HG03103 (cell line): ENCODE measurements around the gene GRIN1.

Experiments
- ATAC-seq: cut with Tn5 transposase; IDR thresholded peaks from one replicate; pipeline ENCODE4 v1.9.1; 2021; ENCODE audit warnings: low read depth; ENCODE audit not compliant: unreplicated experiment

GRIN1 gene

DNA sequence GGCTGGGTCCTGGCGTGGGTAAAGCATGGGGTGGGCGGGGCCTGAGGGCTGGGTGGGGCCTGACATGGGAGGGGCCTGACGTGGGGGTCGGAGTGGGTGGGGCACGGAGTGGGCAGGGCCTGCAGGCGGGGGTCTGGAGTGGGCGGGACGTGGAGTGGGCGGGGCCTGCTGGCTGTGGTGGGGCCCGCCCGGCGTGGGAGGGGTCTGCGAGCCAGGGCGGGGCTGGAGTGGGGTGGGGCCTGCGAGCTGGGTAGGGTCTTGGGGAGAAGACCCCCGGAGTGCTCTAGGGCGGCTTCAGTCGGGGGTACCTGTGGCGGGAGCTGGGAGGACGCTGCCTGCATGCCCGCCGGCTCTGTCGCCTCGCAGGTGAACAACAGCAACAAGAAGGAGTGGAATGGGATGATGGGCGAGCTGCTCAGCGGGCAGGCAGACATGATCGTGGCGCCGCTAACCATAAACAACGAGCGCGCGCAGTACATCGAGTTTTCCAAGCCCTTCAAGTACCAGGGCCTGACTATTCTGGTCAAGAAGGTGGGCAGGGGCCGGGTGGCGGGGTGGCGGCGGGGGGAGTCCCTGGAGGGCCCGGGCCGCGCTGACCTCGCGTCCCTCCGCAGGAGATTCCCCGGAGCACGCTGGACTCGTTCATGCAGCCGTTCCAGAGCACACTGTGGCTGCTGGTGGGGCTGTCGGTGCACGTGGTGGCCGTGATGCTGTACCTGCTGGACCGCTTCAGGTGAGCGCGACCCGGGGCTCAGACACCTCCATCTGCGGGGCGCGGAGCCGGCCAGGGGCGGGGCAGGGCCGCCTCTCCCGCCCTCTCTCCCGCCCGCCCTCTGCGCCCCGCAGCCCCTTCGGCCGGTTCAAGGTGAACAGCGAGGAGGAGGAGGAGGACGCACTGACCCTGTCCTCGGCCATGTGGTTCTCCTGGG lies 22.9 kb downstream of the GRIN1 start:
- no peak for ATAC-seq

DNA sequence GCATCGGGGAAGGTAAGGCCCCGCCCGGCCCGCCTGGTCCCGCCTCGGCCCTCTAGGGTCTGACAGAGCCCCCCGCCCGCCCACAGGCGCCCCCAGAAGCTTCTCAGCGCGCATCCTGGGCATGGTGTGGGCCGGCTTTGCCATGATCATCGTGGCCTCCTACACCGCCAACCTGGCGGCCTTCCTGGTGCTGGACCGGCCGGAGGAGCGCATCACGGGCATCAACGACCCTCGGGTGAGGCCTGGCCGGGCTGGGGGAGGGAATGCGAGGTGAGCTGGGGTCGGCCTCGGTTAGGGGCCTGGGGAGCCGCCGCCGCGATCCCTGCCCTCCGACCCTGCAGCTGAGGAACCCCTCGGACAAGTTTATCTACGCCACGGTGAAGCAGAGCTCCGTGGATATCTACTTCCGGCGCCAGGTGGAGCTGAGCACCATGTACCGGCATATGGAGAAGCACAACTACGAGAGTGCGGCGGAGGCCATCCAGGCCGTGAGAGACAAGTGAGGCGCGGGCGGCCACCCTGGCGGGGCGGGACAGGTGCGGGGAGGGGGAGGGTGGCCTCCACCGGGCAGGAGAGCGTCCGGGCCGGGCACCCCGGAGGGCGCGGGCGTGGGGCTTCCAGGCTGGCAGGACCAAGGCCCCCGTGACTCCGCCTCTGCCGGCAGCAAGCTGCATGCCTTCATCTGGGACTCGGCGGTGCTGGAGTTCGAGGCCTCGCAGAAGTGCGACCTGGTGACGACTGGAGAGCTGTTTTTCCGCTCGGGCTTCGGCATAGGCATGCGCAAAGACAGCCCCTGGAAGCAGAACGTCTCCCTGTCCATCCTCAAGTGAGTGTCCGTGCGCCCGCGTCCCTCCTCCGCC lies 23.8 kb downstream of the GRIN1 start:
- ATAC-seq, result no peak

DNA sequence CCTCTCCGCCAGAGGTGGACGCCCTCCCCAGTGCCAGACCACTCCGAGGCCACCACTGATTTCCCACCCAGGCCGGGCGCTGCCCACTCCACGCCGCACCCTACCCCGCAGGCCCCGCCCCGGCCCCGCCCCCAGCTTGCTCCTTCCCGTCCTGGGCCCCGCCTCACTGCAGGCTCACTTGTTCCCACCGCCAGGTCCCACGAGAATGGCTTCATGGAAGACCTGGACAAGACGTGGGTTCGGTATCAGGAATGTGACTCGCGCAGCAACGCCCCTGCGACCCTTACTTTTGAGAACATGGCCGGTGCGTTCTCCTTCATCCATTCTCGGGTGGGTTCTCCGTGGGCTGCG lies 24.4 kb downstream of the GRIN1 start:
- no peak for ATAC-seq

DNA sequence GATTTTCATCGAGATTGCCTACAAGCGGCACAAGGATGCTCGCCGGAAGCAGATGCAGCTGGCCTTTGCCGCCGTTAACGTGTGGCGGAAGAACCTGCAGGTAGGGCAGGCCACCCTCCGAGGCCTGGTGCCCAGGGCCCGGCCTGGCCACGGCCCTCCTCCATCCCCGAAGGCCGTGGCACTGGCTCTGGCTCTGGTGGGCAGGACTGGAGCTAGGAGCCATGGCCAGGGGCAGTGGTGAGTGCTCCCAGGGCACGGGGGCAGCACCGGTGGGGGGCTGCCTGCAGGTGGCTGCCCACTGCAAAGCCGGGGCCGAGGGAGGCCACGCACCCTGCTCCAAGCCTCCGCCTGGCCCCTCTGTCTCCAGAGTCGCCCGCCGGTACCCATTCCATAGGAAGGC lies 24.9 kb downstream of the GRIN1 start:
- ATAC-seq, result no peak

DNA sequence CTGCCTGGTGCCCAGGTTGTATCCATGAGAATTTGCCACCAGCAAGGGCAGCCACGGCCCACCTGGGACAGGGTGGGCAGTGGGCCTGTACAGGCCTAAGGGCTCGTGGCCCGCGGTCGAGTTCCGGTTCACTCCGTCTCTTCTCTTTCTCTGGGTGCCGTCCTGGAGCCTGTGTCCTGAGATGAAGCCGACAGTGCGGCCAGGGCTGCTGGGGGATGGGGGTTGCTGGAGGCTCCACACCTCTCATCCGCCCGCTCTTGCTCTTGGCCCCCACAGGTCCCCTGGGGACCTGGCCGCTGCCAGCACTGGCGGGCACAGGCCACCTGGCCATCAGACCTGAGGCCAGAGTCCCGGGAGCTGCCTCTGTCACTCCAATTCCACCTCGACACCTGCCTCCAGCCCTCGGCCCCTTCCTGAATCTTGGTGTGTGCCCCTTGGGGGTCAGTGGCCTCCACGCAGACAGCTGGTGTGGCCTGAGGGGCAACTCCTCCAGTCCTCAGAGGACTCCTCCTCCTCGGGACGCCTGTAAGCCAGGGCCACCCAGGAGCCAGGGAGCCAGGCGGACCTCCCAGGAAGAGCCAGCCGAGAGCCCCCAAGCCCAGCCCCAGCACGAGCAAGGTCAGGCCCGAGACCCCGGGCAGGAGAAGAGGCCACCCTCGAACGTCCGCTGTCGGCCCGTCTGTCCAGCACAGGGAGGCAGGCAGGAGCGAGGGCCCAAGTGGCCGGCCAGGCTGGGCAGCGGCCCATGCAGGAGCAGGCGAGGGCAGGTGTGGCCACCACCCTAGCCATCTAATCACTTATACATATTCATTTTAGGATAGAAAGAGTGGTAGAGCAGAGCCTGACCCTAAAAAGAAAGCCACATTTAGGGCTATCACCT lies 25.7 kb downstream of the GRIN1 start:
- ATAC-seq, result no peak

DNA sequence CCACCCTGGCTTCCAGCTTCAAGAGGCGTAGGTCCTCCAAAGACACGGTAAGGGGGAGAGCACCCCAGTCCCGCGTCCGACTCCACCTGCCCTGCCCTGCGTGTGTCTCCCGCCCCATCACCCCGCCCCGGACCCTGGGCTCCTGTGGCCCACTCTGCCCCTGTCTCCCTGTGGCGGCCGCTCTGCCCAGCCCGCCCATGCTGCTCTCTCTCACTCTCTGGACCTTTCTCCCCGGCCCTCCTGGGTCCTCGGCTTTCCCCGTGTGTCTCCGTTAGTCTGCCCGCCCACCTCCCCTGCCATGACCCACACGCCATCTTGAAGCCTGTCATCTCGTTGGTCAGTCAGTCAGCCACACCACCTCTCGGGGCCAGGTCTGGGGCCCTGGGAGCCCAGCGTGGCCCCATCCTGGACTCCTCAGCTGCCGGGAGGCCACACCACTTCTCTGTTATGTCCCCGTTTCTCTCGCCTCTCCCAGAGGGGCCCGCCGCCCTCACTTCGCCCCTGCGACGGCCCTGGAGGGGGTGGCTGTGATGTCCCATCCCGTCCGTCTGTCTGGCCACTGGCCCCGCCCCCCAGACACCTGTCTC lies 26.4 kb downstream of the GRIN1 start:
- no peak for ATAC-seq

DNA sequence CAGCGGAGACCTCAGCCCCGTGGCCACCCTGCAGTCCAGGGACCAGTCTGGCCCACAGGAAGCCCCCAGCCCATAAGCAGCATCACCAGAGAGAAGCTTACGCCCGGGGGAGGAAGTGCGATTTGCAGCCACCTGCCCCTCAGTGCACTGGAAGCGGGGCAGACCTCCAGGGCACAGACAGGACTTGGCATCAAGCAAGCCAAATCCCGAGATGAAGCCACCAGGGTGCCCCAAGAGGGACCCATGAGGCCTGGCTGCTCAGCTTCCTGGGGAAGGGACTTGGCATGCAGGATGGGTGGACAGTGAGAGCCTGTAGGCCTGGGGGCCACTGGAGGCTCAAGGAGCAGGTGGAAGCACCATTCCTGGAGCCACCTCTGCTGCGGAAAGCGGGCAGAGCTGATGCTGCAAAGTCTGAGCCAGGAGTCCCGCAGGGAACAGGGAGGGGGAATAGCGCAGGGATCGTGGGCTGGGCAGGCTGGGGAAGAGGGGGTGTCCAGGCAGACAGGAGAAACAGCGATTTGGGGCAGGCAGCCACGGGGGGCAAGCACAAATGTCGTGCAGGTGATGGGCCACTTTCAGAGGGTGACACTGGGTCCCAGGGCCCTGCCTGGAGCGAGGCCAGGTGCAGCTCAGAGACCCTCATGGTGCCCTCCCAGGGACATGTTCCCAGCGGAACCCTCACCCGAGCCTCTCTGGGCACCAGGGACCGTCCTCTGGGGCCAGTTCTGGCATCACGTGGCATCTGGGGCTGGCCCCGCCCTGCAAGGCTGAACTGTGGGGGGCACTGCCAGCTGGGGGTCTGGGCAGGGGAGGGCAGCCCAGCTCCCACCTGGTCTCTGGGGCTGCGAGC lies 27.7 kb downstream of the GRIN1 start:
- ATAC-seq, result no peak

DNA sequence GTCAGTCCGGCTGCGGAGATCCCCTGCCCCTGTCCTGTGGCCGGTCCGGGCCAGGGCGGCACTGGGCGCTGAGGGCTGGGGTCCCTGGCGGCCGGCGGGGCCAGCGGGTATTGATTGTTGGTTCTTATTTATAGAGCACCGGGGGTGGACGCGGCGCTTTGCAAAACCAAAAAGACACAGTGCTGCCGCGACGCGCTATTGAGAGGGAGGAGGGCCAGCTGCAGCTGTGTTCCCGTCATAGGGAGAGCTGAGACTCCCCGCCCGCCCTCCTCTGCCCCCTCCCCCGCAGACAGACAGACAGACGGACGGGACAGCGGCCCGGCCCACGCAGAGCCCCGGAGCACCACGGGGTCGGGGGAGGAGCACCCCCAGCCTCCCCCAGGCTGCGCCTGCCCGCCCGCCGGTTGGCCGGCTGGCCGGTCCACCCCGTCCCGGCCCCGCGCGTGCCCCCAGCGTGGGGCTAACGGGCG lies 28.4 kb downstream of the GRIN1 start:
- no peak for ATAC-seq

DNA sequence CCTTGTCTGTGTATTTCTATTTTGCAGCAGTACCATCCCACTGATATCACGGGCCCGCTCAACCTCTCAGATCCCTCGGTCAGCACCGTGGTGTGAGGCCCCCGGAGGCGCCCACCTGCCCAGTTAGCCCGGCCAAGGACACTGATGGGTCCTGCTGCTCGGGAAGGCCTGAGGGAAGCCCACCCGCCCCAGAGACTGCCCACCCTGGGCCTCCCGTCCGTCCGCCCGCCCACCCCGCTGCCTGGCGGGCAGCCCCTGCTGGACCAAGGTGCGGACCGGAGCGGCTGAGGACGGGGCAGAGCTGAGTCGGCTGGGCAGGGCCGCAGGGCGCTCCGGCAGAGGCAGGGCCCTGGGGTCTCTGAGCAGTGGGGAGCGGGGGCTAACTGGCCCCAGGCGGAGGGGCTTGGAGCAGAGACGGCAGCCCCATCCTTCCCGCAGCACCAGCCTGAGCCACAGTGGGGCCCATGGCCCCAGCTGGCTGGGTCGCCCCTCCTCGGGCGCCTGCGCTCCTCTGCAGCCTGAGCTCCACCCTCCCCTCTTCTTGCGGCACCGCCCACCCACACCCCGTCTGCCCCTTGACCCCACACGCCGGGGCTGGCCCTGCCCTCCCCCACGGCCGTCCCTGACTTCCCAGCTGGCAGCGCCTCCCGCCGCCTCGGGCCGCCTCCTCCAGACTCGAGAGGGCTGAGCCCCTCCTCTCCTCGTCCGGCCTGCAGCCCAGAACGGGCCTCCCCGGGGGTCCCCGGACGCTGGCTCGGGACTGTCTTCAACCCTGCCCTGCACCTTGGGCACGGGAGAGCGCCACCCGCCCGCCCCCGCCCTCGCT lies 29.0 kb downstream of the GRIN1 start:
- no peak for ATAC-seq

DNA sequence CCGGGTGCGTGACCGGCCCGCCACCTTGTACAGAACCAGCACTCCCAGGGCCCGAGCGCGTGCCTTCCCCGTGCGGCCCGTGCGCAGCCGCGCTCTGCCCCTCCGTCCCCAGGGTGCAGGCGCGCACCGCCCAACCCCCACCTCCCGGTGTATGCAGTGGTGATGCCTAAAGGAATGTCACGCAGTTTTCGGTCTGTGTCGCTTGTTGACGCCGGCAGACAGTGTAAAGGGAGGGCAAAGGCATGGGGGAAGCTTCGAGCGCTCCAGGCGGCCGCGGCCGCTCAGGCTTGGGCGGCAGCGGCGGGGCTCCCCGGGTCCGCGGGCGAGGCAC lies 29.6 kb downstream of the GRIN1 start:
- no peak for ATAC-seq

DNA sequence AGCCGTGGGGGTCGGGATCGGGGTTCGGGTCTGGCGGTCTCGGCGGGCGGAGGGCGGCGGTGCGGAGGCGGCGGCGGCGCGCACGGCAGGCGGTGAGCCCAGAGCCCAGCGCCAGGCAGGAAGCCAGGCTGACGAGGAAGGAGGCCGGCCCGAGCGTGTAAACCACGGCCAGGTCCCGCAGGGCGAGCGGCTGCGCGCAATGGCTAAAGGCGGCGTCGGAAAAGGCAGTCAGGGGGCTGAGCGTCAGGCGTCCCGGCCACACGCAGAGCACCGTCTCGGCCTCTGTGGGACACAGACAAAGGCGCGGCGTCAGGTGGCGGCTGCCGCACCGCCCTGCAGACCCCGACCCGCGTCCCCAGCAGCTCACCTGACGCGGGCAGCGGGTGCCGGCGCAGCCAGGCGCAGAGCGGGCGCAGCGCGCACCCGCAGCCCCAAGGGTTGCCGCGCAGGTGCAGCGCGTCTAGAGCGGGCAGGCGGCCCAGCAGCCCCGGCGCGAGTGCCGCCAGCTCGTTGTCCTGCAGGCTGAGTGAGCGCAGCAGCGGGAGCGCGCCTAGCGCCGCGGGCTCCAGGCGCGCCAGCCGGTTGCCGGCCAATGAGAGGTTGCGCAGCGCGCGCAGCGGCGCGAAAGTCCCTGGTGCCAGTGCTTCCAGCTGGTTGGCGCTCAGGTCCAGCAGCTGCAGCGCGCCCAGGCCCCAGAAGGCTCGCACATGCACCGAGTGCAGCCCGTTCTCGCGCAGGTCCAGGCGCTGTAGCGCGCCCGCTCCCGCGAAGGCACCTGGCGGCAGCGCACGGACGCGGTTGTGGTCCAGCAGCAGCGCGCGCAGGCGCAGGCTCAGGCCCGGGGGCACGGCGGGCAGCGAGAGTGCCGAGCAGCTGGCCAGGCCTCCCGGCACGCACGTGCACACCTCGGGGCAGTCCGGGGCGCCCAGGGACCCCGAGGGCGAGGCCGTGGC lies 30.2 kb downstream of the GRIN1 start:
- no peak for ATAC-seq

DNA sequence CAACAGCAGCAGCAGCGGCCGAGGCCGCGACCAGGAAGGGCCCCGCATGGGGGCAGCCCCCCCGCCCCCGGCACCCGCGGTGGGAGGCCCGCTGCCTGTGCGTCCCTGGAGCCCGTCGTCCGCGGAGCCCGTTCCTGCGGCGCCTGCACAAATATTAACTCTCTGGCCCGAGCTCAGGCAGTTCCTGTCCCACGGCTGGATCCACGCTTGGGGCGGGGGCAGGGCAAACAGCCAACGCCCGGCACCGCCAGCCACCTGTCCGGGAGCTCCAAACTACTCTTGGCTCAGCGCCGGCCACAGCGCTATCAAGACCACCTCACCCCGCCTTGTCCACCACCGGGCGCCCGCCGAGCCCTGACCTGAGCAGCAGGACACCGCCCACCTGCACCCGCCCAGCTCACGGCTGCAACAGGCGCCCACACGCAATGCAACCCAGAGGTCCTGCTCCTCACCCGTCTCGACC lies 31.0 kb downstream of the GRIN1 start, which contains the start of gene LRRC26:
LRRC26 (minus strand) TSS at position 156 of the 463 bp plus-strand sequence; CDS start at position 48, 108 bp downstream.
- ATAC-seq, result no peak

DNA sequence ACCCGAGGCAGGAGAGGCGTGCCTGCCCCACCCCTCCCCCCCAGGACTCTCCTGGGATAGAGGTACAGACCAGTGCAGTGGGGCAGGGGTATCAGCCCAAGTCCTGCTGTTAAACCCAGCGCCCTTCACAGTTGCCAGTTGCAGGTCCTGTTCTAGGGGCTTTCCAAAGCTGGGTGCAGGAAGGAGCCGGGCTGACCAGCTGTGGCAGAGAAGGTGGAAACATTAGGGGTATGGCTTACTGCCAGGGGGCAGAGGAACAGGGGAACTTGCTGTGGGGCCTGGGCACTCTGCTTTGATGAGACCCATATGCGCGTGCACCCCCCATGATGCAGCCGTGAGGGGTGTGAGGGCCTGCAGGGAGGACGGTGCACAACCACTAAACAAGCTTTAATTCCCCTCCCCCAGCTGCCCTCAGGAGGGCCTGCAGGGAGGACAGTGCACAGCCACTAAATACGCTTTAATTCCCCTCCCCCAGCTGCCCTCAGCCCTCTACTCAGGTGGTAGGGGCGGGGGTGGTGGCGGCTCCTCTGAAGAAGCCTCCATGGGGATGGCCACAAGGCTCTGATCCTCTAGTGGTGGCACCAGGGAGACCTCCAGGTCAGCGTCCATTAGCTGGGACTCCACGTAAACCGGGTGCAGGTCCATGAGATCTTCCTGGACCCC lies 31.7 kb downstream of the GRIN1 start:
- ATAC-seq, result no peak

DNA sequence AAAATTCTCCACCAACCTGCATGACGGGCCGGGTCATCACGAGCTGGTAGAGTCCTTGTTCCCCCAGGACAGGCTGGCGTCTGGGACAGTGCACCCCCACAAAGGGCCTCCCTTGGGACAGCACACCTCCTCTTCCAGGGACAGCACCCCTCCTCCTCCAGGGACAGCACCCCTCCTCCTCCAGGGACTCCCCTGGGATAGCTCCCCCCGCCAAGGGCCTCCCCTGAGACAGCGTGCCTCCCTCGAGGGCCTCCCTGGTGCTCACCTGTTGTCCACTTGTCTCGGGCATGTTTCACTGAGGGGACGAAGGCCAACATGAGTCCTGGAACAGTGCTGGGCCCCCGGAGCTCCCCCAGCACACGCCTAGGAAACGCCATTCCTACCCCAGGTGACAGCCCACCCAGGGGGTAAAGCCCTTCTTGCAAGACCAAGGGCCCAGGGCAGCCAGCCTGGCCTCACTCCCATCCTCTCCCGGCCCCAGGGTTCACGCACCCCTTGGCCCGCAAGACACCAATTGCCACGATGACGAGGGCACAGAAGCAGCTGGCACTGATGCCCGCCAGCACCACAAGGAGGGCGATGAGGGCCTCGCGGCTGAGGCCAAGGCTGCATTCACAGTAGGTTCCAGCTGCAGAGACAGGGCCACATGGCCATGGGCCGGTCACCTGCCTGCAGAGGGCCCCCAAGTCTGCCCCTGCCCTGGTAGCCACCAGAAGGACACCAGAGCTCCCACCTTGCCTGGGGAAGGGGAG lies 32.4 kb downstream of the GRIN1 start:
- no peak for ATAC-seq

DNA sequence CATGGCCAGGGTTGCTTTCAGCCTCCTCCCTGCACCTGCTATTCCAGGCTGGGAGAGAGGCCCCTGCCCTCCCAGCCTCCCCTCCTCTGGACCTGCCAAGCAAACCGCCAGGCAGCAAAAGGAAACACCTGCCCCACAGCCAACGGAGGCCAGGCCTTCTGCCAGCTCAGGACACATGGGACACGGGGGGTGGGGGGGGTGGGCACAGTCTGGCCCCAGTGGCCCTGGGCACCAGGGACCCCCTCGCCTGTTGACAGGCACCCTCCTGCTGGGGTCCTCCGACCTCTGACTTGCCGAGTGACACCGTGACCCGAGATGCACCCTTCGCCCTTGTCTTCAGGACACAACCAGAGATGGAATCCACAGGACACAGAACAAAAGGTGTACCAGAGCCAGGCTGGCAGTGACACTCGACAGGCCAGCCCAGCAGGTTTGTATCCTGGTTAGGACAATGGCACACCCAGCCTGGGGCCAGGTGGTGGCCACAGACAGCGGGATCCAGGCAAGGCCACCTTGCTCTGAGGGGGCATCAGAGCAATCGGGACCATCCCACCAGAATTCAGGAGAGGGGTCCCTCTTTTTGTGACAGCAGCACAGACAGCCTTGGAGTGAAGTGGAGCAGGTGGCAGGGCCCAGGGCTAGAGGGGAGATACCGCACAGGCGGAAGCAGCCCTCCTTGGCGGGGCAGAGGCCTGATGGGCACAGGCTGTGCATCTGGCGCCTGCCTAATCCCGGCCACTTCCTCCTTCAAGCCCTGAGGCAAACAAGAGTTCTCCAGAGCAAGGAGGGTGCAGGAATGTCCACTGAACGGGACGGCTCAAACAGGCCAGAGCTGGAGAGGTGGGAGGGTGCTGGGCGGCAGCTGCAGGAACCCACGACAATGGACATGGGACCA lies 34.2 kb downstream of the GRIN1 start:
- no peak for ATAC-seq
